DND-41 (cell line): Measurements from ENCODE around the gene NOD2.

Source experiments
- CTCF ChIP-seq: IDR thresholded peaks from 2 replicates; pipeline ENCODE4 v1.5.1; 2012; ENCODE audit warnings: borderline replicate concordance, low read length, moderate library complexity, mild to moderate bottlenecking; ENCODE audit not compliant: poor library complexity, severe bottlenecking; ENCODE audit errors: extremely low read depth
- EZH2 ChIP-seq: IDR thresholded peaks from 3 replicates; pipeline ENCODE4 v1.6.1; 2012; ENCODE audit warnings: borderline replicate concordance, low read depth, mild to moderate bottlenecking, moderate library complexity, low read length, inconsistent platforms; ENCODE audit not compliant: severe bottlenecking

- TF ChIP-seq CTCF = no peak
- TF ChIP-seq EZH2 = no peak
Measured at GRCh38 chr16:50695017-50696000, 1.9 kb downstream of the NOD2 start.
